K562 (cell line): ENCODE data around the gene C16orf89. TPM values are rescaled to one million over a fixed set of nuclear protein-coding genes. Genes with fewer than 3 reads are reported as not detected.

Source experiments
- ATAC-seq: fragments of 200-7000 bp; cut with Tn5 transposase; 3 replicates; pipeline ENCODE4 v1.9.1; 2020; ENCODE audit warnings: moderate library complexity
- BruUV-seq: library from RNA; stranded (reverse); fragments of 400-500 nt; replicated peaks from 2 replicates; lab custom pipeline; 2021; lab: Mats Ljungman, UMichigan
- CTCF ChIA-PET: fragments of 300-600 bp; formaldehyde crosslinking; extraction: SDS; loops from one replicate; lab custom pipeline; 2021; ENCODE audit warnings: low intra/inter-chr PET ratio; lab: Yijun Ruan, JAX
- POLR2A ChIA-PET: fragments of 300-600, 350-650 bp; sonication (Branson Sonifier 250); formaldehyde crosslinking; extraction: SDS; loops from one replicate; lab custom pipeline; 2021; ENCODE audit warnings: antibody characterized with exemption, inconsistent platforms; lab: Yijun Ruan, JAX
- DNase-seq, 4 experiments: peaks; one replicate each; pipeline versions ENCODE4 v3.0.0 to v3.0.0-alpha.2; 2011 to 2018; ENCODE audit warnings: low spot score in 3 of 4, mixed read lengths in 3 of 4; ENCODE audit errors: extremely low read depth in 1 of 4
- FAIRE-seq: peaks from 2 replicates; lab custom pipeline; 2011; peaks lifted over from hg19 to GRCh38; lab: Jason Lieb, UNC
- H2AFZ ChIP-seq: 2 replicates; pipeline ENCODE4 v1.6.0; 2011; ENCODE audit warnings: low read depth, low read length, control low read depth, inconsistent platforms
- H3K27ac ChIP-seq: fragments of 200-600 bp; 3 replicates; pipeline ENCODE4 v1.8.0; 2011; ENCODE audit warnings: low read depth, mild to moderate bottlenecking, control low read depth, inconsistent platforms, low read length, moderate library complexity, mixed read lengths; ENCODE audit errors: extremely low read depth
- H3K27me3 ChIP-seq, 2 experiments: fragments of 300-600 bp in 1 of 2; 2 replicates in 1 of 2; 3 replicates in 1 of 2; pipeline versions ENCODE4 v1.6.0 to v1.8.0; 2011; ENCODE audit warnings: inconsistent platforms in 2 of 2, low read length in 2 of 2, mild to moderate bottlenecking in 1 of 2, mixed read lengths in 1 of 2, moderate library complexity in 1 of 2; ENCODE audit not compliant: control insufficient read depth in 2 of 2, insufficient read depth in 2 of 2
- H3K36me3 ChIP-seq: fragments of 300-600 bp; 3 replicates; pipeline ENCODE4 v1.8.0; 2011; ENCODE audit warnings: mild to moderate bottlenecking, low read length, inconsistent platforms; ENCODE audit not compliant: control insufficient read depth, insufficient read depth
- H3K4me1 ChIP-seq, 2 experiments: fragments of 200-600 bp in 1 of 2; replicated peaks in 1 of 2; 2 replicates in 1 of 2; 3 replicates in 1 of 2; pipeline versions ENCODE4 v1.5.1 to v1.8.0; 2011; ENCODE audit warnings: inconsistent platforms in 2 of 2, low read length in 2 of 2, mild to moderate bottlenecking in 1 of 2, mixed read lengths in 1 of 2, moderate library complexity in 1 of 2; ENCODE audit not compliant: control insufficient read depth in 2 of 2, insufficient read depth in 2 of 2
- H3K4me2 ChIP-seq: 2 replicates; pipeline ENCODE4 v1.6.1; 2011; ENCODE audit warnings: low read length, control low read depth, inconsistent platforms, mixed read lengths; ENCODE audit not compliant: insufficient read depth
- H3K4me3 ChIP-seq: fragments of 200-600 bp; sonication (generic), shearing (Covaris generic); 2 replicates; pipeline ENCODE4 v1.5.1; 2016; ENCODE audit warnings: control low read depth, inconsistent platforms
- H3K79me2 ChIP-seq: fragments of 200-600 bp; 3 replicates; pipeline ENCODE4 v1.8.0; 2011; ENCODE audit warnings: low read length, inconsistent platforms; ENCODE audit not compliant: control insufficient read depth, insufficient read depth
- H3K9ac ChIP-seq, 2 experiments: 2 replicates each; pipeline versions ENCODE4 v1.6.0 to v1.6.1; 2011; ENCODE audit warnings: low read depth in 2 of 2, low read length in 2 of 2, control low read depth in 1 of 2, inconsistent platforms in 1 of 2, mild to moderate bottlenecking in 1 of 2, mixed read lengths in 1 of 2; ENCODE audit not compliant: insufficient read depth in 1 of 2
- H3K9me1 ChIP-seq: one replicate; pipeline ENCODE4 v1.6.0; 2011; ENCODE audit warnings: inconsistent platforms, mild to moderate bottlenecking, low read length, moderate library complexity; ENCODE audit not compliant: control insufficient read depth, insufficient read depth
- H3K9me3 ChIP-seq: replicated peaks from 2 replicates; pipeline ENCODE4 v1.5.1; 2011; ENCODE audit warnings: low read depth, low read length, inconsistent platforms; ENCODE audit not compliant: control insufficient read depth, insufficient read depth
- H4K20me1 ChIP-seq: replicated peaks from 2 replicates; pipeline ENCODE4 v1.6.1; 2011; ENCODE audit warnings: low read length, inconsistent platforms, mixed read lengths; ENCODE audit not compliant: control insufficient read depth, insufficient read depth
- AFF4 ChIP-seq: sonication (generic); formaldehyde crosslinking; IDR thresholded peaks from 2 replicates; pipeline ENCODE4 v1.8.0; 2023; ENCODE audit warnings: mild to moderate bottlenecking, missing genetic modification reagents
- HMGXB4 ChIP-seq: sonication (generic); formaldehyde crosslinking; IDR thresholded peaks from 2 replicates; pipeline ENCODE4 v1.8.1; 2023; ENCODE audit warnings: mild to moderate bottlenecking, missing genetic modification reagents
- KLF13 ChIP-seq: fragments of 450-650 bp; IDR thresholded peaks from 2 replicates; pipeline ENCODE4 v1.6.1; 2016; ENCODE audit warnings: missing genetic modification characterization, low read depth, mild to moderate bottlenecking, missing compliant biosample characterization, moderate library complexity, borderline replicate concordance
- ZNF695 ChIP-seq: fragments of 450-650 bp; formaldehyde crosslinking; IDR thresholded peaks from 2 replicates; pipeline ENCODE4 v1.4.0; 2020; ENCODE audit warnings: mild to moderate bottlenecking, moderate library complexity
- ZNF696 ChIP-seq: fragments of 250-450 bp; sonication (Bioruptor Pico); conservative IDR thresholded peaks from 2 replicates; pipeline ENCODE4 v1.4.0; 2020; ENCODE audit warnings: mild to moderate bottlenecking, moderate library complexity
- WGBS: fragments of 100-300 bp; shearing (Covaris generic); methylation state at CpG from one replicate; pipeline ENCODE4 v1.1.6; 2016; ENCODE audit warnings: low coverage, mixed read lengths; ENCODE audit not compliant: insufficient coverage; ENCODE audit errors: missing lambda C conversion rate; 5-methylcytosine and 5-hydroxymethylcytosine counted together
- in situ Hi-C: fragments of 300-500 bp; cut with MboI; formaldehyde crosslinking; loops from 4 replicates; pipeline ENCODE4 v1.15.0; 2018; ENCODE audit warnings: inconsistent platforms, mixed read lengths
- intact Hi-C: fragments of 100-400 bp; cut with micrococcal nuclease; formaldehyde crosslinking; loops from 2 replicates; pipeline ENCODE4 v1.14.2; 2022
- polyA plus RNA-seq, 8 experiments: library from polyadenylated mRNA; depleted of rRNA in 4 of 8; stranded (reverse) in 5 of 8; unstranded in 3 of 8; fragments of >200 nt; fragmentation: Nextera tagmentation in 2 of 8; fragmentation: Illumina TruSeq in 1 of 8; extraction: Ambion mirVana in 2 of 8; extraction: Trizol in 1 of 8; gene quantifications; 2 replicates each; pipeline versions ENCODE4 v1.2.1 to v1.2.3, GENCODE V29; 2011 to 2014; ENCODE audit warnings: inconsistent platforms in 1 of 8, missing spikeins in 1 of 8
- total RNA-seq, 7 experiments: library from RNA; depleted of rRNA in 6 of 7; stranded (reverse); fragments of >200 nt in 6 of 7; fragmentation: Illumina TruSeq in 2 of 7; extraction: Trizol in 2 of 7; gene quantifications; 2 replicates each; pipeline versions ENCODE4 v1.2.1 to v1.2.3, GENCODE V29; 2011 to 2021; ENCODE audit warnings: low replicate concordance in 1 of 7

Gene C16orf89
- total and polyA plus RNA-seq, 9 of the 15 experiments (the other 6 are each of a cell fraction or from before 2014, with no cell fraction given) = not detected

GRCh38 chr16:5017678-5017969 lies 48.1 kb downstream of the C16orf89 start:
- ChIA-PET CTCF (no interaction called here), POLR2A (interaction anchor here (0.8 kb wide), 1 partner anchor 16 kb away, joined by 4 read pairs; the partner anchor contains the start of gene NAGPA)
- in situ Hi-C loops = no loop called here
- Histone ChIP-seq H2AFZ (no peak overlapping the region), H4K20me1 (no peaks in the 10 kb centered on the region; the same call in 1 of the 2 replicates), H3K79me2 (no peaks in the 10 kb centered on the region), H3K4me1 (peaks cover 0 to 5% of the 10 kb centered on the region in 2 experiments; a peak in 1 of 5 replicates), H3K4me2 (no peak overlapping the region), H3K9me1 (no peaks in the 10 kb centered on the region), H3K4me3 (no peak overlapping the region), H3K36me3 (no peaks in the 10 kb centered on the region), H3K9me3 (no peaks in the 10 kb centered on the region), H3K27ac (no peak overlapping the region), H3K9ac (no peak overlapping the region), H3K27me3 (peaks cover 12 to 60% of the 10 kb centered on the region in 2 experiments; a peak in 4 of 5 replicates)
- ATAC-seq = no peak
- BruUV-seq = no TSS peak
- no peak for DNase-seq
- no peak for FAIRE-seq
- 19% methylated on average over 5 of the region's 5 CpGs for WGBS
- TF ChIP-seq ZNF696 (CRISPR knock-in tag) (no peak), HMGXB4 (CRISPR knock-in tag) (no peak), ZNF695 (CRISPR knock-in tag) (no peak), AFF4 (CRISPR knock-in tag) (no peak), KLF13 (tag) (no peak)
- intact Hi-C loops = no loop called here
